Neural progenitor cell (in vitro differentiated cells): ENCODE measurements around the gene BTK. TPM values are rescaled to one million over a fixed set of nuclear protein-coding genes. Genes with fewer than 3 reads are reported as not detected.

ENCODE experiments used
- DNase-seq: peaks from one replicate; pipeline ENCODE4 v3.0.0-alpha.2; 2016; ENCODE audit warnings: low spot score
- H2AFZ ChIP-seq: fragments of 200-600 bp; sonication (generic); replicated peaks from 2 replicates; pipeline ENCODE4 v1.6.1; 2016; ENCODE audit warnings: antibody characterized with exemption
- H3F3A ChIP-seq: fragments of 200-600 bp; sonication (generic); 2 replicates; pipeline ENCODE4 v1.6.1; 2016; ENCODE audit warnings: antibody characterized with exemption, low read depth
- H3K27ac ChIP-seq: fragments of 200-600 bp; sonication (generic); 2 replicates; pipeline ENCODE4 v1.5.1; 2016; ENCODE audit warnings: mild to moderate bottlenecking
- H3K27me3 ChIP-seq: fragments of 200-600 bp; sonication (generic); 2 replicates; pipeline ENCODE4 v1.6.1; 2016; ENCODE audit warnings: mild to moderate bottlenecking, moderate library complexity
- H3K36me3 ChIP-seq: fragments of 200-600 bp; sonication (generic); 2 replicates; pipeline ENCODE4 v1.5.1; 2016
- H3K4me1 ChIP-seq: fragments of 200-600 bp; sonication (generic); 2 replicates; pipeline ENCODE4 v1.6.1; 2016; ENCODE audit warnings: mixed run types
- H3K4me2 ChIP-seq: fragments of 200-600 bp; sonication (generic); 2 replicates; pipeline ENCODE4 v1.6.1; 2016
- H3K4me3 ChIP-seq: fragments of 200-600 bp; sonication (generic); 2 replicates; pipeline ENCODE4 v1.5.1; 2016
- H3K79me2 ChIP-seq: fragments of 200-600 bp; sonication (generic); 2 replicates; pipeline ENCODE4 v1.6.1; 2016; ENCODE audit warnings: low read depth
- H3K9ac ChIP-seq: fragments of 200-600 bp; sonication (generic); 2 replicates; pipeline ENCODE4 v1.6.1; 2016
- H3K9me3 ChIP-seq: fragments of 200-600 bp; sonication (generic); 2 replicates; pipeline ENCODE4 v1.5.1; 2016; ENCODE audit warnings: low read depth
- H4K20me1 ChIP-seq: fragments of 200-600 bp; sonication (generic); 2 replicates; pipeline ENCODE4 v1.6.1; 2016; ENCODE audit warnings: low read depth
- H3K27ac Mint-ChIP-seq: 3 replicates; pipeline ENCODE4 v1.8.0; 2021; ENCODE audit warnings: mixed read lengths
- H3K27me3 Mint-ChIP-seq: 2 replicates; pipeline ENCODE4 v1.8.0; 2022; ENCODE audit warnings: low read depth, mild to moderate bottlenecking, inconsistent platforms, moderate library complexity, mixed read lengths; ENCODE audit not compliant: insufficient read depth
- H3K36me3 Mint-ChIP-seq: 3 replicates; pipeline ENCODE4 v1.8.0; 2021; ENCODE audit warnings: mixed read lengths
- H3K4me1 Mint-ChIP-seq: 3 replicates; pipeline ENCODE4 v1.8.0; 2021; ENCODE audit warnings: mixed read lengths
- H3K4me3 Mint-ChIP-seq: 3 replicates; pipeline ENCODE4 v1.8.0; 2021; ENCODE audit warnings: mild to moderate bottlenecking, moderate library complexity, mixed read lengths
- H3K9me3 Mint-ChIP-seq: 3 replicates; pipeline ENCODE4 v1.8.0; 2020; ENCODE audit warnings: mixed read lengths
- CTCF ChIP-seq: fragments of 200-600 bp; sonication (generic); IDR thresholded peaks from 2 replicates; pipeline ENCODE4 v1.5.1; 2017; ENCODE audit warnings: antibody characterized with exemption, mild to moderate bottlenecking
- EZH2 ChIP-seq: fragments of 200-600 bp; sonication (generic); IDR thresholded peaks from 2 replicates; pipeline ENCODE4 v1.6.1; 2017; ENCODE audit warnings: antibody characterized with exemption, mild to moderate bottlenecking, moderate library complexity
- EZH2phosphoT487 ChIP-seq: fragments of 200-600 bp; sonication (generic); IDR thresholded peaks from 2 replicates; pipeline ENCODE4 v1.6.1; 2017; ENCODE audit warnings: antibody characterized with exemption
- total RNA-seq: library from RNA; depleted of rRNA; stranded (reverse); fragments of >200 nt; gene quantifications from 2 replicates; pipeline ENCODE4 v1.2.3, GENCODE V29; 2015; ENCODE audit warnings: low replicate concordance

Gene BTK
- total RNA-seq, 1 donor from 2014 or later, result not detected

DNA sequence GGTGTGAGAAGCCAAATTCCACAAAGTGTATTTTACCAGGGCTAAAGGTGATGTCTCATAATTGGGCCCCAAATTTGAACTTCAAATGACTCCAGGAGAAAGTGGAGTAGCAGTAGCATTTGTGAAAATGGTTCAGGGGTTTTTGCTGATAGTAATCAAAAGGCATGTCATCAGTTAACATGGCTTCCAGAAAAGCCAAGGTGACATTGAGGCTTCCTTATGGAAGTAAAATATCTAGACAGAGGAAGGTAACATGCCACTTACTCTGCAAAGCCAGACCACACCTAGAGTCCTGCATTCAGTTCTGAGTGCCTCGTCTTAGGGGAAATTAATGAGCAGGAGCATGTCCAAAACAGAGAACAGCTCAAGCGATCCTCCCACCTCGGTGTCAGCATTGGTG is 2.6 kb upstream of the BTK start:
- Histone ChIP-seq H3K4me2 (no peak overlapping the region), H3K27me3 (no peaks in the 10 kb centered on the region), H2AFZ (no peak overlapping the region), H3K4me3 (no peak overlapping the region), H3K9ac (no peak overlapping the region), H3K79me2 (peaks cover 28% of the 10 kb centered on the region), H3F3A (peaks cover 25% of the 10 kb centered on the region), H3K9me3 (no peaks in the 10 kb centered on the region), H3K4me1 (peaks cover 8% of the 10 kb centered on the region), H3K27ac (no peak overlapping the region), H4K20me1 (peaks cover 5% of the 10 kb centered on the region), H3K36me3 (peaks cover 4% of the 10 kb centered on the region)
- no peak overlapping the region for H3K27ac Mint-ChIP-seq
- TF ChIP-seq EZH2 (no peak), EZH2phosphoT487 (no peak), CTCF (no peak)
- peaks cover 4% of the 10 kb centered on the region for H3K36me3 Mint-ChIP-seq
- H3K4me1 Mint-ChIP-seq, result peaks cover 8% of the 10 kb centered on the region
- DNase-seq, result no peak
- H3K9me3 Mint-ChIP-seq, result no peaks in the 10 kb centered on the region
- no peak overlapping the region for H3K4me3 Mint-ChIP-seq
- H3K27me3 Mint-ChIP-seq, result no peaks in the 10 kb centered on the region

DNA sequence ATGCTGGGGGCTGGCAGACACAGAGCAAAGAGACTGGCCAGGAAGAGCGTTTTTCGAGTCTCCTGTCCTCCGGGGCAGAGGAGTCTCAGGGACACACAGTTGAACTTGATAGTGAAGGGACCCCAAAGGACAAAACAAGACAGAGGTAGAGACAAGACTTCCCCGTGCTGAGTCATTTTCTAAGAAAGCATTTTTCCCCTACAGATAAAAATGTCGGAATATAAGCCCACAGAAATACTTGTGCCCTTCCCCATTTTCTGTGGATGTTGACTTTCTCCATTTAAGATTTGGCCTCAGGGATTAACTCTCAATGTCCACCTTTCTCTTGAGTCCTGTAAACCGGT is 523 bp upstream of the BTK start:
- H3K27ac ChIP-seq, result no peak overlapping the region
- no peaks in the 10 kb centered on the region for H3K36me3 Mint-ChIP-seq
- peaks cover 12% of the 10 kb centered on the region for H3K4me1 Mint-ChIP-seq
- H3K9me3 ChIP-seq, result no peaks in the 10 kb centered on the region
- H3K4me1 ChIP-seq, result no peaks in the 10 kb centered on the region
- H3K27ac Mint-ChIP-seq, result no peak overlapping the region
- DNase-seq, result no peak
- no peaks in the 10 kb centered on the region for H3K36me3 ChIP-seq
- H3K27me3 Mint-ChIP-seq, result no peaks in the 10 kb centered on the region
- H2AFZ ChIP-seq, result no peak overlapping the region
- H3K9ac ChIP-seq, result no peak overlapping the region
- H3K4me3 ChIP-seq, result no peak overlapping the region
- no peaks in the 10 kb centered on the region for H3K27me3 ChIP-seq
- H3F3A ChIP-seq, result peaks cover 7% of the 10 kb centered on the region
- no peak overlapping the region for H3K4me2 ChIP-seq
- TF ChIP-seq EZH2 (no peak), CTCF (no peak), EZH2phosphoT487 (no peak)
- H3K9me3 Mint-ChIP-seq, result no peaks in the 10 kb centered on the region
- H3K79me2 ChIP-seq, result peaks cover 7% of the 10 kb centered on the region
- H4K20me1 ChIP-seq, result no peaks in the 10 kb centered on the region
- H3K4me3 Mint-ChIP-seq, result no peak overlapping the region

- Histone ChIP-seq H2AFZ (no peak overlapping the region), H3K27ac (no peak overlapping the region), H3K9ac (no peak overlapping the region), H3K79me2 (no peaks in the 10 kb centered on the region), H3F3A (no peaks in the 10 kb centered on the region), H3K36me3 (no peaks in the 10 kb centered on the region), H4K20me1 (no peaks in the 10 kb centered on the region), H3K4me1 (no peaks in the 10 kb centered on the region), H3K9me3 (no peaks in the 10 kb centered on the region), H3K4me3 (no peak overlapping the region), H3K27me3 (no peaks in the 10 kb centered on the region), H3K4me2 (no peak overlapping the region)
- H3K9me3 Mint-ChIP-seq, result no peaks in the 10 kb centered on the region
- H3K36me3 Mint-ChIP-seq, result no peaks in the 10 kb centered on the region
- H3K27ac Mint-ChIP-seq, result no peak overlapping the region
- peaks cover 12% of the 10 kb centered on the region for H3K4me1 Mint-ChIP-seq
- TF ChIP-seq EZH2, result no peak
- TF ChIP-seq CTCF, result no peak
- no peak for TF ChIP-seq EZH2phosphoT487
- no peaks in the 10 kb centered on the region for H3K27me3 Mint-ChIP-seq
- no peak for DNase-seq
- H3K4me3 Mint-ChIP-seq, result no peak overlapping the region
These were observed 836 bp downstream of the BTK start for GRCh38 chrX:101385026-101385684.
